AG10803 (cell line): ENCODE data around the gene PHLPP1.
"Not testable (repeated sequence)": the region's sequence is repeated elsewhere in the genome, so short reads cannot be mapped to it uniquely, and the experiment has no call there.

Experiments
- DNase-seq: peaks from one replicate; pipeline ENCODE4 v3.0.0; 2010; ENCODE audit warnings: low read depth
- H3K4me3 ChIP-seq: 2 replicates; pipeline ENCODE4 v1.5.1; 2011; ENCODE audit warnings: mild to moderate bottlenecking, low read length, control low read depth
- CTCF ChIP-seq: conservative IDR thresholded peaks from 2 replicates; pipeline ENCODE4 v1.5.1; 2011; ENCODE audit warnings: mild to moderate bottlenecking, low read length, control low read depth, inconsistent platforms

PHLPP1 gene

GRCh38 chr18:62899534-62899933, 184.2 kb downstream of the PHLPP1 start:
- DNase-seq: no peak
- no peak for TF ChIP-seq CTCF
- H3K4me3 ChIP-seq: no peak overlapping the region

- no peak for DNase-seq
- TF ChIP-seq CTCF: no peak
- no peak overlapping the region for H3K4me3 ChIP-seq
Measured at GRCh38 chr18:62900132-62900883, 185.0 kb downstream of the PHLPP1 start.

GRCh38 chr18:62902776-62903175, 187.4 kb downstream of the PHLPP1 start:
- H3K4me3 ChIP-seq: no peak overlapping the region
- DNase-seq: no peak
- TF ChIP-seq CTCF: no peak

- no peak for TF ChIP-seq CTCF
- no peak for DNase-seq
- no peak overlapping the region for H3K4me3 ChIP-seq
Measured at GRCh38 chr18:62904396-62905285, 189.3 kb downstream of the PHLPP1 start.

- TF ChIP-seq CTCF: no peak
- H3K4me3 ChIP-seq: no peak overlapping the region
- DNase-seq: no peak
Measured at GRCh38 chr18:62912885-62913284, 197.5 kb downstream of the PHLPP1 start.

GRCh38 chr18:62913824-62914223, 198.5 kb downstream of the PHLPP1 start:
- DNase-seq, H3K4me3 ChIP-seq: not testable (repeated sequence)

- no peak for TF ChIP-seq CTCF
- no peak for DNase-seq
- H3K4me3 ChIP-seq: no peak overlapping the region
Measured at GRCh38 chr18:62914871-62915392, 199.6 kb downstream of the PHLPP1 start.
